K562 (cell line): ENCODE data around the gene ODC1. TPM values are rescaled to one million over a fixed set of nuclear protein-coding genes. Genes with fewer than 3 reads are reported as not detected.

Experiments
- ATAC-seq: fragments of 200-7000 bp; cut with Tn5 transposase; 3 replicates; pipeline ENCODE4 v1.9.1; 2020; ENCODE audit warnings: moderate library complexity
- BruUV-seq: library from RNA; stranded (reverse); fragments of 400-500 nt; replicated peaks from 2 replicates; lab custom pipeline; 2021; lab: Mats Ljungman, UMichigan
- CTCF ChIA-PET: fragments of 300-600 bp; formaldehyde crosslinking; extraction: SDS; loops from one replicate; lab custom pipeline; 2021; ENCODE audit warnings: low intra/inter-chr PET ratio; lab: Yijun Ruan, JAX
- POLR2A ChIA-PET: fragments of 300-600, 350-650 bp; sonication (Branson Sonifier 250); formaldehyde crosslinking; extraction: SDS; loops from one replicate; lab custom pipeline; 2021; ENCODE audit warnings: antibody characterized with exemption, inconsistent platforms; lab: Yijun Ruan, JAX
- DNase-seq, 4 experiments: peaks; one replicate each; pipeline versions ENCODE4 v3.0.0 to v3.0.0-alpha.2; 2011 to 2018; ENCODE audit warnings: low spot score in 3 of 4, mixed read lengths in 3 of 4; ENCODE audit errors: extremely low read depth in 1 of 4
- FAIRE-seq: peaks from 2 replicates; lab custom pipeline; 2011; peaks lifted over from hg19 to GRCh38; lab: Jason Lieb, UNC
- H2AFZ ChIP-seq: 2 replicates; pipeline ENCODE4 v1.6.0; 2011; ENCODE audit warnings: low read depth, low read length, control low read depth, inconsistent platforms
- H3K27ac ChIP-seq: fragments of 200-600 bp; 3 replicates; pipeline ENCODE4 v1.8.0; 2011; ENCODE audit warnings: low read depth, mild to moderate bottlenecking, control low read depth, inconsistent platforms, low read length, moderate library complexity, mixed read lengths; ENCODE audit errors: extremely low read depth
- H3K27me3 ChIP-seq, 2 experiments: fragments of 300-600 bp in 1 of 2; 2 replicates in 1 of 2; 3 replicates in 1 of 2; pipeline versions ENCODE4 v1.6.0 to v1.8.0; 2011; ENCODE audit warnings: inconsistent platforms in 2 of 2, low read length in 2 of 2, mild to moderate bottlenecking in 1 of 2, mixed read lengths in 1 of 2, moderate library complexity in 1 of 2; ENCODE audit not compliant: control insufficient read depth in 2 of 2, insufficient read depth in 2 of 2
- H3K36me3 ChIP-seq: fragments of 300-600 bp; 3 replicates; pipeline ENCODE4 v1.8.0; 2011; ENCODE audit warnings: mild to moderate bottlenecking, low read length, inconsistent platforms; ENCODE audit not compliant: control insufficient read depth, insufficient read depth
- H3K4me1 ChIP-seq, 2 experiments: fragments of 200-600 bp in 1 of 2; replicated peaks in 1 of 2; 2 replicates in 1 of 2; 3 replicates in 1 of 2; pipeline versions ENCODE4 v1.5.1 to v1.8.0; 2011; ENCODE audit warnings: inconsistent platforms in 2 of 2, low read length in 2 of 2, mild to moderate bottlenecking in 1 of 2, mixed read lengths in 1 of 2, moderate library complexity in 1 of 2; ENCODE audit not compliant: control insufficient read depth in 2 of 2, insufficient read depth in 2 of 2
- H3K4me2 ChIP-seq: 2 replicates; pipeline ENCODE4 v1.6.1; 2011; ENCODE audit warnings: low read length, control low read depth, inconsistent platforms, mixed read lengths; ENCODE audit not compliant: insufficient read depth
- H3K4me3 ChIP-seq: fragments of 200-600 bp; sonication (generic), shearing (Covaris generic); 2 replicates; pipeline ENCODE4 v1.5.1; 2016; ENCODE audit warnings: control low read depth, inconsistent platforms
- H3K79me2 ChIP-seq: fragments of 200-600 bp; 3 replicates; pipeline ENCODE4 v1.8.0; 2011; ENCODE audit warnings: low read length, inconsistent platforms; ENCODE audit not compliant: control insufficient read depth, insufficient read depth
- H3K9ac ChIP-seq, 2 experiments: 2 replicates each; pipeline versions ENCODE4 v1.6.0 to v1.6.1; 2011; ENCODE audit warnings: low read depth in 2 of 2, low read length in 2 of 2, control low read depth in 1 of 2, inconsistent platforms in 1 of 2, mild to moderate bottlenecking in 1 of 2, mixed read lengths in 1 of 2; ENCODE audit not compliant: insufficient read depth in 1 of 2
- H3K9me1 ChIP-seq: one replicate; pipeline ENCODE4 v1.6.0; 2011; ENCODE audit warnings: inconsistent platforms, mild to moderate bottlenecking, low read length, moderate library complexity; ENCODE audit not compliant: control insufficient read depth, insufficient read depth
- H3K9me3 ChIP-seq: replicated peaks from 2 replicates; pipeline ENCODE4 v1.5.1; 2011; ENCODE audit warnings: low read depth, low read length, inconsistent platforms; ENCODE audit not compliant: control insufficient read depth, insufficient read depth
- H4K20me1 ChIP-seq: replicated peaks from 2 replicates; pipeline ENCODE4 v1.6.1; 2011; ENCODE audit warnings: low read length, inconsistent platforms, mixed read lengths; ENCODE audit not compliant: control insufficient read depth, insufficient read depth
- C11orf30 ChIP-seq: fragments of 450-650 bp; IDR thresholded peaks from 2 replicates; pipeline ENCODE4 v1.6.1; 2016; ENCODE audit warnings: low read depth, mild to moderate bottlenecking
- CXXC5 ChIP-seq: fragments of 250-450 bp; sonication (Bioruptor Pico); IDR thresholded peaks from 2 replicates; pipeline ENCODE4 v1.8.0; 2022; ENCODE audit warnings: inconsistent platforms, mild to moderate bottlenecking, moderate library complexity
- ELF4 ChIP-seq: fragments of 450-650 bp; formaldehyde crosslinking; IDR thresholded peaks from 2 replicates; pipeline ENCODE4 v1.4.0; 2022; ENCODE audit warnings: missing genetic modification characterization
- ILK ChIP-seq: fragments of 450-650 bp; IDR thresholded peaks from 2 replicates; pipeline ENCODE4 v1.6.1; 2016; ENCODE audit warnings: missing genetic modification characterization, low read depth, mild to moderate bottlenecking, missing compliant biosample characterization, moderate library complexity, borderline replicate concordance
- MNT ChIP-seq, 2 experiments: fragments of 450-650 bp; conservative IDR thresholded peaks; 2 replicates each; pipeline ENCODE4 v1.6.1; 2017; ENCODE audit warnings: mild to moderate bottlenecking in 2 of 2, moderate library complexity in 2 of 2
- PKNOX1 ChIP-seq: fragments of 450-650 bp; IDR thresholded peaks from 2 replicates; pipeline ENCODE4 v1.6.1; 2016
- ZNF583 ChIP-seq: fragments of 250-450 bp; sonication (Bioruptor Pico); IDR thresholded peaks from 2 replicates; pipeline ENCODE4 v1.4.0; 2020
- WGBS: fragments of 100-300 bp; shearing (Covaris generic); methylation state at CpG from one replicate; pipeline ENCODE4 v1.1.6; 2016; ENCODE audit warnings: low coverage, mixed read lengths; ENCODE audit not compliant: insufficient coverage; ENCODE audit errors: missing lambda C conversion rate; 5-methylcytosine and 5-hydroxymethylcytosine counted together
- in situ Hi-C: fragments of 300-500 bp; cut with MboI; formaldehyde crosslinking; loops from 4 replicates; pipeline ENCODE4 v1.15.0; 2018; ENCODE audit warnings: inconsistent platforms, mixed read lengths
- intact Hi-C: fragments of 100-400 bp; cut with micrococcal nuclease; formaldehyde crosslinking; loops from 2 replicates; pipeline ENCODE4 v1.14.2; 2022
- polyA plus RNA-seq, 8 experiments: library from polyadenylated mRNA; depleted of rRNA in 4 of 8; stranded (reverse) in 5 of 8; unstranded in 3 of 8; fragments of >200 nt; fragmentation: Nextera tagmentation in 2 of 8; fragmentation: Illumina TruSeq in 1 of 8; extraction: Ambion mirVana in 2 of 8; extraction: Trizol in 1 of 8; gene quantifications; 2 replicates each; pipeline versions ENCODE4 v1.2.1 to v1.2.3, GENCODE V29; 2011 to 2014; ENCODE audit warnings: inconsistent platforms in 1 of 8, missing spikeins in 1 of 8
- total RNA-seq, 7 experiments: library from RNA; depleted of rRNA in 6 of 7; stranded (reverse); fragments of >200 nt in 6 of 7; fragmentation: Illumina TruSeq in 2 of 7; extraction: Trizol in 2 of 7; gene quantifications; 2 replicates each; pipeline versions ENCODE4 v1.2.1 to v1.2.3, GENCODE V29; 2011 to 2021; ENCODE audit warnings: low replicate concordance in 1 of 7
- TF ChIP-seq, protein P1 (sequence below): fragments of 200-600 bp; sonication (generic); IDR thresholded peaks from one replicate; pipeline ENCODE4 v1.6.1; 2012; ENCODE audit warnings: mild to moderate bottlenecking, low read depth, low read length, inconsistent platforms

ODC1 gene
- total and polyA plus RNA-seq, 9 of the 15 experiments (the other 6 are each of a cell fraction or from before 2014, with no cell fraction given) = 142 to 563 (median 457) TPM

DNA sequence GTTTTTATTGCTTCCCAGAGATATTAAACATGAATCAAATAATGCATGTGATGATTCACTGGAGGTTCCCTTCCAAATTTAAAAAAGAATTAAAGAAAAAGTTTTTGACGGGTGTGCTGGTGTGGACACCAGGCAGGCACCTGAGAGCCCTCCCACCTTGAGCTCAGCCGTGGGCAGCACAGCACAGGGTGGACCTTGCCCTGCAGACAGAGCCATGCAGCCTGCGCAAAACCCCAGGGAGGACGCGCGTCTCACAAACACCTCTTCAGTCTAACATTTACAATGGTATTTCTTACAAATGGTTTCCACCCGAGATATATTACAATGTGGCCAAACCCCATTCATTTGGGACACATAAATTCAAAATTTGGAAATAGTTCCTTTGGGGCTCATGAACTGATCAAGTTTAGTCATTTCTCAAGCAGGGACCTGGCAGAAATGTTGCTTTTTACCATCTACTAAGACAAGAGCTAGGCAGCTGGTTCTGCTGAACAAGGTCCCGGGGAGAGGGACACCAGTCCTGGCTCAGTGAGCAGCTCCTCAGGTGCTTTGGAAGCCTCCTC is 45.4 kb downstream of the ODC1 start:
- no TSS peak for BruUV-seq
- POLR2A ChIA-PET = interaction anchor here (0.5 to 0.8 kb wide), 6 partner anchors 10 to 115 kb away, joined by 3 to 4 read pairs (median 3); no protein-coding TSS in a partner anchor
- CTCF ChIA-PET = no interaction called here
- Histone ChIP-seq H3K27ac (no peak overlapping the region), H3K4me2 (no peak overlapping the region), H4K20me1 (no peaks in the 10 kb centered on the region), H3K4me1 (peaks cover 9 to 22% of the 10 kb centered on the region in 2 experiments; a peak in 4 of 5 replicates), H3K79me2 (peaks cover 2% of the 10 kb centered on the region; the same call in 2 of the 3 replicates), H3K27me3 (no peaks in the 10 kb centered on the region), H2AFZ (no peak overlapping the region), H3K4me3 (no peak overlapping the region), H3K9me3 (0 out of 2 replicates have a peak, but pooled peaks cover 1% of the 10 kb centered on the region), H3K36me3 (peaks cover 27% of the 10 kb centered on the region; the same call in 2 of the 3 replicates), H3K9ac (no peak overlapping the region), H3K9me1 (peaks cover 4% of the 10 kb centered on the region)
- FAIRE-seq = no peak
- in situ Hi-C loops (loop anchor here (25.0 kb wide), 1 partner anchor 140 kb away; no protein-coding TSS in a partner anchor), intact Hi-C loops (no loop called here)
- no peak for DNase-seq
- ATAC-seq = no peak
- WGBS = 79% methylated on average over 8 of the region's 8 CpGs
- no peak for TF ChIP-seq ELF4 (CRISPR knock-in tag)
- TF ChIP-seq ZNF583 (CRISPR knock-in tag) = no peak
- TF ChIP-seq MNT (conservative IDR thresholded peaks at IDR 0.05) = no peak
- no peak for TF ChIP-seq CXXC5 (CRISPR knock-in tag)
- TF ChIP-seq C11orf30 = no peak
- no peak for TF ChIP-seq ILK
- no peak for TF ChIP-seq PKNOX1
- TF ChIP-seq, protein P1, sequence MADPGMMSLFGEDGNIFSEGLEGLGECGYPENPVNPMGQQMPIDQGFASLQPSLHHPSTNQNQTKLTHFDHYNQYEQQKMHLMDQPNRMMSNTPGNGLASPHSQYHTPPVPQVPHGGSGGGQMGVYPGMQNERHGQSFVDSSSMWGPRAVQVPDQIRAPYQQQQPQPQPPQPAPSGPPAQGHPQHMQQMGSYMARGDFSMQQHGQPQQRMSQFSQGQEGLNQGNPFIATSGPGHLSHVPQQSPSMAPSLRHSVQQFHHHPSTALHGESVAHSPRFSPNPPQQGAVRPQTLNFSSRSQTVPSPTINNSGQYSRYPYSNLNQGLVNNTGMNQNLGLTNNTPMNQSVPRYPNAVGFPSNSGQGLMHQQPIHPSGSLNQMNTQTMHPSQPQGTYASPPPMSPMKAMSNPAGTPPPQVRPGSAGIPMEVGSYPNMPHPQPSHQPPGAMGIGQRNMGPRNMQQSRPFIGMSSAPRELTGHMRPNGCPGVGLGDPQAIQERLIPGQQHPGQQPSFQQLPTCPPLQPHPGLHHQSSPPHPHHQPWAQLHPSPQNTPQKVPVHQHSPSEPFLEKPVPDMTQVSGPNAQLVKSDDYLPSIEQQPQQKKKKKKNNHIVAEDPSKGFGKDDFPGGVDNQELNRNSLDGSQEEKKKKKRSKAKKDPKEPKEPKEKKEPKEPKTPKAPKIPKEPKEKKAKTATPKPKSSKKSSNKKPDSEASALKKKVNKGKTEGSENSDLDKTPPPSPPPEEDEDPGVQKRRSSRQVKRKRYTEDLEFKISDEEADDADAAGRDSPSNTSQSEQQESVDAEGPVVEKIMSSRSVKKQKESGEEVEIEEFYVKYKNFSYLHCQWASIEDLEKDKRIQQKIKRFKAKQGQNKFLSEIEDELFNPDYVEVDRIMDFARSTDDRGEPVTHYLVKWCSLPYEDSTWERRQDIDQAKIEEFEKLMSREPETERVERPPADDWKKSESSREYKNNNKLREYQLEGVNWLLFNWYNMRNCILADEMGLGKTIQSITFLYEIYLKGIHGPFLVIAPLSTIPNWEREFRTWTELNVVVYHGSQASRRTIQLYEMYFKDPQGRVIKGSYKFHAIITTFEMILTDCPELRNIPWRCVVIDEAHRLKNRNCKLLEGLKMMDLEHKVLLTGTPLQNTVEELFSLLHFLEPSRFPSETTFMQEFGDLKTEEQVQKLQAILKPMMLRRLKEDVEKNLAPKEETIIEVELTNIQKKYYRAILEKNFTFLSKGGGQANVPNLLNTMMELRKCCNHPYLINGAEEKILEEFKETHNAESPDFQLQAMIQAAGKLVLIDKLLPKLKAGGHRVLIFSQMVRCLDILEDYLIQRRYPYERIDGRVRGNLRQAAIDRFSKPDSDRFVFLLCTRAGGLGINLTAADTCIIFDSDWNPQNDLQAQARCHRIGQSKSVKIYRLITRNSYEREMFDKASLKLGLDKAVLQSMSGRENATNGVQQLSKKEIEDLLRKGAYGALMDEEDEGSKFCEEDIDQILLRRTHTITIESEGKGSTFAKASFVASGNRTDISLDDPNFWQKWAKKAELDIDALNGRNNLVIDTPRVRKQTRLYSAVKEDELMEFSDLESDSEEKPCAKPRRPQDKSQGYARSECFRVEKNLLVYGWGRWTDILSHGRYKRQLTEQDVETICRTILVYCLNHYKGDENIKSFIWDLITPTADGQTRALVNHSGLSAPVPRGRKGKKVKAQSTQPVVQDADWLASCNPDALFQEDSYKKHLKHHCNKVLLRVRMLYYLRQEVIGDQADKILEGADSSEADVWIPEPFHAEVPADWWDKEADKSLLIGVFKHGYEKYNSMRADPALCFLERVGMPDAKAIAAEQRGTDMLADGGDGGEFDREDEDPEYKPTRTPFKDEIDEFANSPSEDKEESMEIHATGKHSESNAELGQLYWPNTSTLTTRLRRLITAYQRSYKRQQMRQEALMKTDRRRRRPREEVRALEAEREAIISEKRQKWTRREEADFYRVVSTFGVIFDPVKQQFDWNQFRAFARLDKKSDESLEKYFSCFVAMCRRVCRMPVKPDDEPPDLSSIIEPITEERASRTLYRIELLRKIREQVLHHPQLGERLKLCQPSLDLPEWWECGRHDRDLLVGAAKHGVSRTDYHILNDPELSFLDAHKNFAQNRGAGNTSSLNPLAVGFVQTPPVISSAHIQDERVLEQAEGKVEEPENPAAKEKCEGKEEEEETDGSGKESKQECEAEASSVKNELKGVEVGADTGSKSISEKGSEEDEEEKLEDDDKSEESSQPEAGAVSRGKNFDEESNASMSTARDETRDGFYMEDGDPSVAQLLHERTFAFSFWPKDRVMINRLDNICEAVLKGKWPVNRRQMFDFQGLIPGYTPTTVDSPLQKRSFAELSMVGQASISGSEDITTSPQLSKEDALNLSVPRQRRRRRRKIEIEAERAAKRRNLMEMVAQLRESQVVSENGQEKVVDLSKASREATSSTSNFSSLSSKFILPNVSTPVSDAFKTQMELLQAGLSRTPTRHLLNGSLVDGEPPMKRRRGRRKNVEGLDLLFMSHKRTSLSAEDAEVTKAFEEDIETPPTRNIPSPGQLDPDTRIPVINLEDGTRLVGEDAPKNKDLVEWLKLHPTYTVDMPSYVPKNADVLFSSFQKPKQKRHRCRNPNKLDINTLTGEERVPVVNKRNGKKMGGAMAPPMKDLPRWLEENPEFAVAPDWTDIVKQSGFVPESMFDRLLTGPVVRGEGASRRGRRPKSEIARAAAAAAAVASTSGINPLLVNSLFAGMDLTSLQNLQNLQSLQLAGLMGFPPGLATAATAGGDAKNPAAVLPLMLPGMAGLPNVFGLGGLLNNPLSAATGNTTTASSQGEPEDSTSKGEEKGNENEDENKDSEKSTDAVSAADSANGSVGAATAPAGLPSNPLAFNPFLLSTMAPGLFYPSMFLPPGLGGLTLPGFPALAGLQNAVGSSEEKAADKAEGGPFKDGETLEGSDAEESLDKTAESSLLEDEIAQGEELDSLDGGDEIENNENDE = no peak
